B cell (primary cell): Measurements from ENCODE around the gene FIZ1. TPM values are rescaled to one million over a fixed set of nuclear protein-coding genes. Genes with fewer than 3 reads are reported as not detected.
A peak's percentile ranks its signal among the peaks of the same experiment; 100 is the strongest.

Experiments
- ATAC-seq: fragments of 200-7000 bp; cut with Tn5 transposase; one replicate; pipeline ENCODE4 v1.10.0; 2021; ENCODE audit warnings: low read depth, mild to moderate bottlenecking, moderate number of reproducible peaks, moderate library complexity
- CTCF ChIA-PET: fragments of 350-600 bp; sonication (Branson Sonifier 250); formaldehyde crosslinking; loops from one replicate; lab custom pipeline; 2021; ENCODE audit warnings: antibody characterized with exemption, inconsistent platforms; lab: Charles Lee
- POLR2A ChIA-PET: fragments of 350-600 bp; sonication (Branson Sonifier 250); formaldehyde crosslinking; loops from one replicate; lab custom pipeline; 2021; ENCODE audit warnings: antibody characterized with exemption; lab: Charles Lee
- DNase-seq: peaks from one replicate; pipeline ENCODE4 v3.0.0; 2013
- H2AFZ ChIP-seq: 2 replicates; pipeline ENCODE4 v1.6.1; 2012; ENCODE audit warnings: mild to moderate bottlenecking, low read depth, low read length; ENCODE audit not compliant: insufficient read depth, poor library complexity, severe bottlenecking
- H3K27ac ChIP-seq, 2 donors: 1 replicate in 1 of 2; 2 replicates in 1 of 2; pipeline ENCODE4 v1.5.1; 2012 to 2013; ENCODE audit warnings: low read length in 2 of 2, mild to moderate bottlenecking in 2 of 2, moderate library complexity in 1 of 2
- H3K27me3 ChIP-seq, 4 experiments: fragments of 200-600 bp in 1 of 4; sonication (generic) in 1 of 4; replicated peaks in 1 of 4; 1 replicate in 2 of 4; 2 replicates in 2 of 4; pipeline versions ENCODE4 v1.6.1 to v1.7.0; 2013 to 2016; ENCODE audit warnings: low read length in 3 of 4, mild to moderate bottlenecking in 2 of 4, mixed read lengths in 1 of 4, moderate library complexity in 1 of 4; ENCODE audit not compliant: insufficient read depth in 4 of 4, control insufficient read depth in 3 of 4; ENCODE audit errors: control extremely low read depth in 1 of 4
- H3K36me3 ChIP-seq, 2 experiments: replicated peaks in 1 of 2; 1 replicate in 1 of 2; 2 replicates in 1 of 2; pipeline versions ENCODE4 v1.6.1 to v1.7.1; 2013; ENCODE audit warnings: low read length in 1 of 2; ENCODE audit not compliant: insufficient read depth in 2 of 2, control insufficient read depth in 1 of 2; ENCODE audit errors: control extremely low read depth in 1 of 2, extremely low read depth in 1 of 2
- H3K4me1 ChIP-seq, 2 donors: fragments of 200-600 bp in 1 of 2; sonication (generic) in 1 of 2; 1 replicate in 1 of 2; 2 replicates in 1 of 2; pipeline versions ENCODE4 v1.5.1 to v1.6.1; 2013 to 2017; ENCODE audit warnings: low read length in 2 of 2; ENCODE audit not compliant: control insufficient read depth in 2 of 2, insufficient read depth in 2 of 2
- H3K4me2 ChIP-seq: replicated peaks from 2 replicates; pipeline ENCODE3; 2012; ENCODE audit warnings: mild to moderate bottlenecking, low read depth, low read length; ENCODE audit not compliant: poor library complexity, severe bottlenecking
- H3K4me3 ChIP-seq, 5 experiments: fragments of 200-600 bp in 1 of 5; sonication (generic) in 1 of 5; 1 replicate in 3 of 5; 2 replicates in 2 of 5; pipeline versions ENCODE4 v1.5.1 to v1.7.0; 2011 to 2016; ENCODE audit warnings: low read length in 4 of 5, mild to moderate bottlenecking in 4 of 5, low read depth in 2 of 5, control low read depth in 1 of 5, moderate library complexity in 1 of 5; ENCODE audit not compliant: insufficient read depth in 1 of 5; ENCODE audit errors: control extremely low read depth in 1 of 5, extremely low read depth in 1 of 5
- H3K79me2 ChIP-seq: fragments of 200-600 bp; sonication (generic); one replicate; pipeline ENCODE4 v1.6.0; 2016; ENCODE audit warnings: low read length; ENCODE audit not compliant: control insufficient read depth, insufficient read depth
- H3K9ac ChIP-seq: fragments of 200-600 bp; sonication (generic); 2 replicates; pipeline ENCODE4 v1.6.1; 2017; ENCODE audit warnings: mild to moderate bottlenecking, low read length, moderate library complexity
- H3K9me3 ChIP-seq, 3 donors: one replicate each; pipeline versions ENCODE4 v1.6.1 to v1.7.1; 2013; ENCODE audit warnings: low read length in 2 of 3; ENCODE audit not compliant: control insufficient read depth in 2 of 3, insufficient read depth in 1 of 3; ENCODE audit errors: control extremely low read depth in 1 of 3
- H4K20me1 ChIP-seq: 2 replicates; pipeline ENCODE4 v1.6.0; 2012; ENCODE audit warnings: mild to moderate bottlenecking, low read length; ENCODE audit not compliant: insufficient read depth, control insufficient read depth, poor library complexity, severe bottlenecking
- H3K27ac Mint-ChIP-seq: one replicate; pipeline ENCODE4 v1.8.0; 2021; ENCODE audit warnings: mixed read lengths
- H3K27me3 Mint-ChIP-seq: one replicate; pipeline ENCODE4 v1.8.0; 2021; ENCODE audit warnings: mixed read lengths
- H3K4me1 Mint-ChIP-seq: one replicate; pipeline ENCODE4 v1.8.0; 2021; ENCODE audit warnings: mixed read lengths
- H3K4me3 Mint-ChIP-seq: one replicate; pipeline ENCODE4 v1.8.0; 2021; ENCODE audit warnings: mixed read lengths
- H3K9me3 Mint-ChIP-seq: one replicate; pipeline ENCODE4 v1.8.0; 2022; ENCODE audit warnings: mixed read lengths; ENCODE audit not compliant: insufficient read depth
- EZH2 ChIP-seq: IDR thresholded peaks from 2 replicates; pipeline ENCODE4 v1.6.1; 2012; ENCODE audit warnings: borderline replicate concordance, low read depth, mild to moderate bottlenecking, moderate library complexity, low read length; ENCODE audit not compliant: insufficient read depth, poor library complexity, severe bottlenecking
- WGBS: methylation state at CpG from one replicate; pipeline ENCODE4 v1.1.5; 2013; ENCODE audit warnings: missing lambda C conversion rate; ENCODE audit not compliant: insufficient coverage; 5-methylcytosine and 5-hydroxymethylcytosine counted together
- intact Hi-C: fragments of 100-400 bp; cut with micrococcal nuclease; formaldehyde crosslinking; loops from one replicate; pipeline ENCODE4 v1.10.0; 2022
- polyA plus RNA-seq: library from polyadenylated mRNA; depleted of rRNA; stranded (reverse); fragments of >200 nt; gene quantifications from 2 replicates; pipeline ENCODE4 v1.2.3, GENCODE V29; 2012
- total RNA-seq, 2 donors: library from RNA; stranded (reverse); fragments of 120-200 nt in 1 of 2; gene quantifications; 1 replicate in 1 of 2; 2 replicates in 1 of 2; pipeline versions ENCODE4 v1.2.3 to v1.2.4, GENCODE V29; 2013 to 2022
- TF ChIP-seq, protein P1 (sequence below): fragments of 200-600 bp; IDR thresholded peaks from one replicate; pipeline ENCODE4 v1.8.0; 2022; ENCODE audit warnings: antibody characterized with exemption, mild to moderate bottlenecking

The FIZ1 gene
- total and polyA plus RNA-seq, 2 donors (not counting 1 experiment from before 2014, with no cell fraction given), result 8.0 to 26.4 TPM

DNA sequence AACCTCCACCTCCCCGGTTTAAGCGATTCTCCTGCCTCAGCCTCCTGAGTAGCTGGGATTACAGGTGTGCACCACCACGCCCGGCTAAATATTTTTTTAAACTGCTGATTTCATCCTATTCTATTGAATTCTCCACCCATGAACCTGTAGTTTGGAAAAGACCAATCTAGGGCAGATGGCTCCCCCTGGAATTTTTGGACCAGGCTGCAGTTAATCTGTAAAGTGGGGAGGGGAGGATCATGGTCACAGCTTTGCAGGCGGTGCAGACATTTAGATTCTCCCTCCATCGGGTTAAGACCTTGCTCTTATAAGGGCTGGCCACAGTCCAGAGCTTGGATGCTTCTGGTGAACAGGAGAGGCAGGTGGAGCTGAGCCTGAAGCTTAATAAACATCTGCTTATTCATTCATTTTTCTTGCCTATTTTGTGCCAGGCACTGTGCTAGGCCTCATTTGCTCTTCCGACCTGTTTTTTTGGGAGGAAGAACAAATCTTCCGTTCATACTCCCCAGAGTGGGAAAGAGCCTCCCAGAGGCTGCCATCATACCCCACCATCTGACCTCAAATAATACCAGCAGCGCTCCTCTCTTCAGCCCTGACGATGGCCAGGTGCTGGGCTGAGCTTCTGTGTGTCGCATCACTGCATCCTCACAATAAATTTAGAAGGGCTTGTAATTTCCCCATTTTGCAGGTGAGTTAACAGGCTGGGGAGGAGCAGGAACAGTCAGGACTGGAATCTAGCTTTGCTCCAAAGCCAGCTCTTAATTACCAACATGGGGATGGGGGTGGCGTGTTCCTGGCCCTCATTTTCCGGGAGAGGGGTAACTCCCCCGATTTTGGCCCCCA lies 47.8 kb upstream of the FIZ1 start:
- 48% methylated on average over 5 of the region's 14 CpGs for WGBS
- peak overlapping the region; percentile 84 for H2AFZ ChIP-seq
- Mint-ChIP-seq H3K27me3 (no peaks in the 10 kb centered on the region), H3K9me3 (no peaks in the 10 kb centered on the region), H3K27ac (peak overlapping the region; percentile 92), H3K4me3 (peak overlapping the region; percentile 97), H3K4me1 (peaks cover 61% of the 10 kb centered on the region)
- CTCF ChIA-PET, result interaction anchor here (0.7 to 7.2 kb wide), 11 partner anchors 12 to 263 kb away, joined by 3 to 131 read pairs (median 4); partner anchors contain the start of genes TMEM238 and ZNF865
- H4K20me1 ChIP-seq, result peaks cover 21% of the 10 kb centered on the region
- H3K36me3 ChIP-seq, result peaks cover 0 to 34% of the 10 kb centered on the region in 2 experiments
- peaks cover 47% of the 10 kb centered on the region for H3K79me2 ChIP-seq
- H3K9ac ChIP-seq, result peak overlapping the region; percentile 85
- H3K27me3 ChIP-seq, result no peaks in the 10 kb centered on the region
- peak; percentile 33 for ATAC-seq
- POLR2A ChIA-PET, result interaction anchor here (0.5 to 2.2 kb wide), 9 partner anchors 8 to 1199 kb away, joined by 3 to 55 read pairs (median 6); partner anchors contain the start of genes FIZ1, ZNF784 and ZNF865
- intact Hi-C loops, result no loop called here
- TF ChIP-seq, protein P1, sequence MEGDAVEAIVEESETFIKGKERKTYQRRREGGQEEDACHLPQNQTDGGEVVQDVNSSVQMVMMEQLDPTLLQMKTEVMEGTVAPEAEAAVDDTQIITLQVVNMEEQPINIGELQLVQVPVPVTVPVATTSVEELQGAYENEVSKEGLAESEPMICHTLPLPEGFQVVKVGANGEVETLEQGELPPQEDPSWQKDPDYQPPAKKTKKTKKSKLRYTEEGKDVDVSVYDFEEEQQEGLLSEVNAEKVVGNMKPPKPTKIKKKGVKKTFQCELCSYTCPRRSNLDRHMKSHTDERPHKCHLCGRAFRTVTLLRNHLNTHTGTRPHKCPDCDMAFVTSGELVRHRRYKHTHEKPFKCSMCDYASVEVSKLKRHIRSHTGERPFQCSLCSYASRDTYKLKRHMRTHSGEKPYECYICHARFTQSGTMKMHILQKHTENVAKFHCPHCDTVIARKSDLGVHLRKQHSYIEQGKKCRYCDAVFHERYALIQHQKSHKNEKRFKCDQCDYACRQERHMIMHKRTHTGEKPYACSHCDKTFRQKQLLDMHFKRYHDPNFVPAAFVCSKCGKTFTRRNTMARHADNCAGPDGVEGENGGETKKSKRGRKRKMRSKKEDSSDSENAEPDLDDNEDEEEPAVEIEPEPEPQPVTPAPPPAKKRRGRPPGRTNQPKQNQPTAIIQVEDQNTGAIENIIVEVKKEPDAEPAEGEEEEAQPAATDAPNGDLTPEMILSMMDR, result no peak
- no peak for TF ChIP-seq EZH2
- H3K4me3 ChIP-seq, result peak overlapping the region; percentile 79 to 96 (median 90)
- H3K4me2 ChIP-seq, result peak overlapping the region; percentile 86
- H3K4me1 ChIP-seq, result peaks cover 41 to 58% of the 10 kb centered on the region in 2 donors
- peak overlapping the region; percentile 79 to 90 for H3K27ac ChIP-seq
- DNase-seq, result peak; percentile 84
- H3K9me3 ChIP-seq, result no peaks in the 10 kb centered on the region
